GM19452 (cell line): ENCODE data around the gene PDIK1L.
"Not testable (repeated sequence)": the region's sequence is repeated elsewhere in the genome, so short reads cannot be mapped to it uniquely, and the experiment has no call there.

ENCODE experiments used
- ATAC-seq: cut with Tn5 transposase; IDR thresholded peaks from one replicate; pipeline ENCODE4 v1.9.1; 2021; ENCODE audit not compliant: unreplicated experiment

The PDIK1L gene

GRCh38 chr1:26089125-26089524 is 22.5 kb upstream of the PDIK1L start:
- ATAC-seq, result no peak

GRCh38 chr1:26090893-26091292 is 20.7 kb upstream of the PDIK1L start:
- ATAC-seq, result no peak

GRCh38 chr1:26092422-26092821 is 19.2 kb upstream of the PDIK1L start:
- ATAC-seq, result no peak

- not testable (repeated sequence) for ATAC-seq
Observed at GRCh38 chr1:26093569-26093968, 18.1 kb upstream of the PDIK1L start.

GRCh38 chr1:26094076-26094669 is 17.5 kb upstream of the PDIK1L start:
- ATAC-seq, result no peak

- no peak for ATAC-seq
Observed at GRCh38 chr1:26094677-26095383, 16.8 kb upstream of the PDIK1L start.

GRCh38 chr1:26096471-26096870 is 15.2 kb upstream of the PDIK1L start:
- ATAC-seq, result no peak

- no peak for ATAC-seq
Observed at GRCh38 chr1:26097696-26098095, 13.9 kb upstream of the PDIK1L start.

- ATAC-seq, result no peak
Observed at GRCh38 chr1:26098602-26099001, 13.0 kb upstream of the PDIK1L start.

GRCh38 chr1:26099780-26100179 is 11.8 kb upstream of the PDIK1L start:
- ATAC-seq, result no peak

GRCh38 chr1:26100204-26100603 is 11.4 kb upstream of the PDIK1L start:
- not testable (repeated sequence) for ATAC-seq

- ATAC-seq, result no peak
Observed at GRCh38 chr1:26102119-26102518, 9.5 kb upstream of the PDIK1L start.

GRCh38 chr1:26102526-26102925 is 9.1 kb upstream of the PDIK1L start:
- ATAC-seq, result no peak

- ATAC-seq, result not testable (repeated sequence)
Observed at GRCh38 chr1:26105226-26105548, 6.4 kb upstream of the PDIK1L start.

- no peak for ATAC-seq
Observed at GRCh38 chr1:26109229-26110164, 2.1 kb upstream of the PDIK1L start.

GRCh38 chr1:26110731-26111529 is 694 bp upstream of the PDIK1L start:
- ATAC-seq, result peak; percentile 36

GRCh38 chr1:26112407-26112775 is 767 bp downstream of the PDIK1L start:
- ATAC-seq, result peak; percentile 5

- ATAC-seq, result no peak
Observed at GRCh38 chr1:26114165-26114927, 2.7 kb downstream of the PDIK1L start.

- ATAC-seq, result no peak
Observed at GRCh38 chr1:26119892-26120608, 8.4 kb downstream of the PDIK1L start.
